Measurements from ENCODE around the gene G6PC1. TPM values are rescaled to one million over a fixed set of nuclear protein-coding genes. Genes with fewer than 3 reads are reported as not detected.

The G6PC1 gene
- total RNA-seq, 1 experiment from 2014 or later: 0.08 TPM

- Histone ChIP-seq H3K27ac (ENCODE audit: low read length) (no peak overlapping the region), H3K36me3 (ENCODE audit: control insufficient read depth, insufficient read depth, low read length) (no peaks in the 10 kb centered on the region), H3K27me3 (ENCODE audit: control insufficient read depth, insufficient read depth, low read length) (no peaks in the 10 kb centered on the region), H3K4me3 (ENCODE audit: low read depth in 2 of 2, low read length in 2 of 2) (no peak overlapping the region), H3K4me1 (ENCODE audit: control insufficient read depth, insufficient read depth, low read length) (no peaks in the 10 kb centered on the region), H3K9me3 (ENCODE audit: control insufficient read depth, insufficient read depth, low read depth, low read length) (no peaks in the 10 kb centered on the region)
- DNase-seq (ENCODE audit: low read depth, low spot score) (no peak), ATAC-seq (no peak)
- intact Hi-C loops (cut with micrococcal nuclease; ENCODE audit: unreplicated experiment) (no loop called here), in situ Hi-C loops (cut with HindIII; ENCODE audit: low pct_unique_long_range_greater_than_20kb, low sequenced_read_pairs) (no loop called here)
- TF ChIP-seq CTCF (IDR thresholded peaks at IDR 0.05): no peak
- no peak for TF ChIP-seq POLR2AphosphoS5 (IDR thresholded peaks at IDR 0.05; ENCODE audit: low read depth, low read length)
- no peak for TF ChIP-seq SIN3A (IDR thresholded peaks at IDR 0.05; ENCODE audit: borderline replicate concordance, insufficient read depth, low read depth, low read length)
- no peak for TF ChIP-seq TCF7L2 (IDR thresholded peaks at IDR 0.05; ENCODE audit: low read depth, low read length)
- TF ChIP-seq REST (IDR thresholded peaks at IDR 0.05; ENCODE audit: insufficient read depth in 1 of 2, low read depth in 2 of 2, low read length in 1 of 2): no peak
- BruUV-seq (replicated peaks): no TSS peak
- POLR2A ChIA-PET: interaction anchor here (0.6 kb wide), 1 partner anchor 114 kb away, joined by 11 read pairs; no protein-coding TSS in a partner anchor
- CTCF ChIA-PET: no interaction called here
Observed at GRCh38 chr17:42894283-42895184, 6.1 kb upstream of the G6PC1 start.

- intact Hi-C loops (cut with micrococcal nuclease; ENCODE audit: unreplicated experiment) (no loop called here), in situ Hi-C loops (cut with HindIII; ENCODE audit: low pct_unique_long_range_greater_than_20kb, low sequenced_read_pairs) (no loop called here)
- POLR2A ChIA-PET: interaction anchor here (0.6 kb wide), 1 partner anchor 113 kb away, joined by 11 read pairs; no protein-coding TSS in a partner anchor
- Histone ChIP-seq H3K27ac (ENCODE audit: low read length) (no peak overlapping the region), H3K4me3 (ENCODE audit: low read depth in 2 of 2, low read length in 2 of 2) (no peak overlapping the region), H3K36me3 (ENCODE audit: control insufficient read depth, insufficient read depth, low read length) (no peaks in the 10 kb centered on the region), H3K9me3 (ENCODE audit: control insufficient read depth, insufficient read depth, low read depth, low read length) (no peaks in the 10 kb centered on the region), H3K27me3 (ENCODE audit: control insufficient read depth, insufficient read depth, low read length) (no peaks in the 10 kb centered on the region), H3K4me1 (ENCODE audit: control insufficient read depth, insufficient read depth, low read length) (no peaks in the 10 kb centered on the region)
- no TSS peak for BruUV-seq (replicated peaks)
- peak; percentile 10 for DNase-seq (ENCODE audit: low read depth, low spot score)
- TF ChIP-seq CTCF (IDR thresholded peaks at IDR 0.05): no peak
- no peak for TF ChIP-seq REST (IDR thresholded peaks at IDR 0.05; ENCODE audit: insufficient read depth in 1 of 2, low read depth in 2 of 2, low read length in 1 of 2)
- no peak for TF ChIP-seq POLR2AphosphoS5 (IDR thresholded peaks at IDR 0.05; ENCODE audit: low read depth, low read length)
- no peak for TF ChIP-seq SIN3A (IDR thresholded peaks at IDR 0.05; ENCODE audit: borderline replicate concordance, insufficient read depth, low read depth, low read length)
- no peak for TF ChIP-seq TCF7L2 (IDR thresholded peaks at IDR 0.05; ENCODE audit: low read depth, low read length)
- ATAC-seq: peak; percentile 89
- CTCF ChIA-PET: no interaction called here
Observed at GRCh38 chr17:42895185-42895555, 5.4 kb upstream of the G6PC1 start.

All from Panc1 (cell line).